Stimulated activated CD8-positive, alpha-beta memory T cell treated with anti-CD3 and anti-CD28 coated beads, Interleukin-4, amount 100 ng/mL, for 48 hours (primary cell): ENCODE data around the gene CDC42BPB.
"Not testable (repeated sequence)": the region's sequence is repeated elsewhere in the genome, so short reads cannot be mapped to it uniquely, and the experiment has no call there.

ENCODE experiments used
- DNase-seq: peaks from one replicate; pipeline ENCODE4 v3.0.0-alpha.2; 2020

The CDC42BPB gene

GRCh38 chr14:102940729-102941362 lies 116.5 kb downstream of the CDC42BPB start:
- no peak for DNase-seq

GRCh38 chr14:102939820-102940561 lies 117.4 kb downstream of the CDC42BPB start:
- DNase-seq = no peak

- DNase-seq = no peak
These were observed 118.0 kb downstream of the CDC42BPB start for GRCh38 chr14:102939329-102939728.

- no peak for DNase-seq
These were observed 119.2 kb downstream of the CDC42BPB start for GRCh38 chr14:102938191-102938590.

- DNase-seq = no peak
These were observed 119.8 kb downstream of the CDC42BPB start for GRCh38 chr14:102937331-102938175.

GRCh38 chr14:102935756-102936155 lies 121.6 kb downstream of the CDC42BPB start:
- DNase-seq = no peak

- DNase-seq = no peak
These were observed 123.6 kb downstream of the CDC42BPB start for GRCh38 chr14:102933618-102934231.

- no peak for DNase-seq
These were observed 124.7 kb downstream of the CDC42BPB start for GRCh38 chr14:102932484-102933248.

GRCh38 chr14:102931580-102932285 lies 125.6 kb downstream of the CDC42BPB start:
- no peak for DNase-seq

GRCh38 chr14:102930753-102931579 lies 126.4 kb downstream of the CDC42BPB start:
- DNase-seq = no peak

- no peak for DNase-seq
These were observed 127.1 kb downstream of the CDC42BPB start for GRCh38 chr14:102930138-102930752.

- no peak for DNase-seq
These were observed 127.9 kb downstream of the CDC42BPB start for GRCh38 chr14:102929241-102930137.

- DNase-seq = peak; percentile 81
These were observed 128.7 kb downstream of the CDC42BPB start for GRCh38 chr14:102928412-102929240.

GRCh38 chr14:102927878-102928411 lies 129.4 kb downstream of the CDC42BPB start:
- no peak for DNase-seq

- no peak for DNase-seq
These were observed 129.9 kb downstream of the CDC42BPB start for GRCh38 chr14:102927346-102927877.

- DNase-seq = not testable (repeated sequence)
These were observed 130.5 kb downstream of the CDC42BPB start for GRCh38 chr14:102926840-102927239.

- no peak for DNase-seq
These were observed 131.2 kb downstream of the CDC42BPB start for GRCh38 chr14:102926104-102926503.

- DNase-seq = no peak
These were observed 131.7 kb downstream of the CDC42BPB start for GRCh38 chr14:102925646-102926045.
